Right atrium auricular region (tissue), 2 donors: ENCODE data around the gene SLC1A4. TPM values are rescaled to one million over a fixed set of nuclear protein-coding genes. Genes with fewer than 3 reads are reported as not detected.

Source experiments
- DNase-seq: peaks from one replicate; pipeline ENCODE4 v3.0.0-alpha.2; 2019; ENCODE audit warnings: low spot score
- H3K27ac ChIP-seq, 2 donors: fragments of 200-600 bp; sonication (generic); 1 replicate in 1 of 2; 2 replicates in 1 of 2; pipeline ENCODE4 v1.5.1; 2016 to 2019
- H3K27me3 ChIP-seq, 2 donors: fragments of 200-600 bp; sonication (generic); one replicate each; pipeline versions ENCODE4 v1.5.1 to v1.6.0; 2017 to 2019
- H3K36me3 ChIP-seq: fragments of 200-600 bp; sonication (generic); one replicate; pipeline ENCODE4 v1.5.1; 2016
- H3K4me1 ChIP-seq, 2 donors: fragments of 200-600 bp; sonication (generic); one replicate each; pipeline versions ENCODE4 v1.5.1 to v1.6.0; 2017 to 2019
- H3K4me3 ChIP-seq, 2 donors: fragments of 200-600 bp; sonication (generic); 1 replicate in 1 of 2; 2 replicates in 1 of 2; pipeline ENCODE4 v1.5.1; 2017 to 2019; ENCODE audit warnings: mild to moderate bottlenecking in 1 of 2, moderate library complexity in 1 of 2
- H3K9me3 ChIP-seq, 2 donors: fragments of 200-600 bp; sonication (generic); one replicate each; pipeline ENCODE4 v1.5.1; 2019
- total RNA-seq, 2 donors: library from RNA; depleted of rRNA; stranded (reverse); fragments of >200 nt; gene quantifications; one replicate each; pipeline ENCODE4 v1.1.0, GENCODE V29; 2016
- TF ChIP-seq, protein P1 (sequence below), 2 donors: fragments of 200-600 bp; sonication (generic); IDR thresholded peaks; one replicate each; pipeline ENCODE4 v1.5.1; 2019; ENCODE audit warnings: antibody characterized with exemption in 2 of 2

SLC1A4 gene
- total RNA-seq, 2 donors from 2014 or later, result 2.2 to 6.0 TPM

DNA sequence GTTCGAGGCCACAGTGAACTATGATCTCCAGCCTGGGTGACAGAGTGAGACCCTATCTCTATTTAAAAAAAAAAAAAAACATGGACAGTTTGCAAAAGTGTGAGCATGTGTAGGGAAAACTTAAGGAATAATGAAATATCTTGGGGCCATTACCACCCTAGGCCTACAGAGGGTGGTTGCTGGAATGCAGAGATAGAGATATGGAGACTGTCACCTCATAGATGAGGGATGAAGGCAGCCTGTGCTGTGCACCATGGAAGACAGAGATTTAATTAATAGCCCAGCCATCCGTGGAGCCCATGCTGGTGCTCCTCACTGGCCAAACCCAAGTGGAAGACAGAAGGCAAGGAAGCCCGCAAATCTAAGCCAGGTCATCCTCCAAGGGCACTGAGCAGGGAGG, 50.4 kb downstream of the SLC1A4 start:
- no peak overlapping the region for H3K4me3 ChIP-seq
- DNase-seq, result no peak
- H3K4me1 ChIP-seq, result no peaks in the 10 kb centered on the region
- H3K27ac ChIP-seq, result no peak overlapping the region
- H3K36me3 ChIP-seq, result no peaks in the 10 kb centered on the region
- H3K27me3 ChIP-seq, result no peaks in the 10 kb centered on the region
- H3K9me3 ChIP-seq, result no peaks in the 10 kb centered on the region
- TF ChIP-seq, protein P1, sequence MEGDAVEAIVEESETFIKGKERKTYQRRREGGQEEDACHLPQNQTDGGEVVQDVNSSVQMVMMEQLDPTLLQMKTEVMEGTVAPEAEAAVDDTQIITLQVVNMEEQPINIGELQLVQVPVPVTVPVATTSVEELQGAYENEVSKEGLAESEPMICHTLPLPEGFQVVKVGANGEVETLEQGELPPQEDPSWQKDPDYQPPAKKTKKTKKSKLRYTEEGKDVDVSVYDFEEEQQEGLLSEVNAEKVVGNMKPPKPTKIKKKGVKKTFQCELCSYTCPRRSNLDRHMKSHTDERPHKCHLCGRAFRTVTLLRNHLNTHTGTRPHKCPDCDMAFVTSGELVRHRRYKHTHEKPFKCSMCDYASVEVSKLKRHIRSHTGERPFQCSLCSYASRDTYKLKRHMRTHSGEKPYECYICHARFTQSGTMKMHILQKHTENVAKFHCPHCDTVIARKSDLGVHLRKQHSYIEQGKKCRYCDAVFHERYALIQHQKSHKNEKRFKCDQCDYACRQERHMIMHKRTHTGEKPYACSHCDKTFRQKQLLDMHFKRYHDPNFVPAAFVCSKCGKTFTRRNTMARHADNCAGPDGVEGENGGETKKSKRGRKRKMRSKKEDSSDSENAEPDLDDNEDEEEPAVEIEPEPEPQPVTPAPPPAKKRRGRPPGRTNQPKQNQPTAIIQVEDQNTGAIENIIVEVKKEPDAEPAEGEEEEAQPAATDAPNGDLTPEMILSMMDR (IDR thresholded peaks at IDR 0.05), result no peak

DNA sequence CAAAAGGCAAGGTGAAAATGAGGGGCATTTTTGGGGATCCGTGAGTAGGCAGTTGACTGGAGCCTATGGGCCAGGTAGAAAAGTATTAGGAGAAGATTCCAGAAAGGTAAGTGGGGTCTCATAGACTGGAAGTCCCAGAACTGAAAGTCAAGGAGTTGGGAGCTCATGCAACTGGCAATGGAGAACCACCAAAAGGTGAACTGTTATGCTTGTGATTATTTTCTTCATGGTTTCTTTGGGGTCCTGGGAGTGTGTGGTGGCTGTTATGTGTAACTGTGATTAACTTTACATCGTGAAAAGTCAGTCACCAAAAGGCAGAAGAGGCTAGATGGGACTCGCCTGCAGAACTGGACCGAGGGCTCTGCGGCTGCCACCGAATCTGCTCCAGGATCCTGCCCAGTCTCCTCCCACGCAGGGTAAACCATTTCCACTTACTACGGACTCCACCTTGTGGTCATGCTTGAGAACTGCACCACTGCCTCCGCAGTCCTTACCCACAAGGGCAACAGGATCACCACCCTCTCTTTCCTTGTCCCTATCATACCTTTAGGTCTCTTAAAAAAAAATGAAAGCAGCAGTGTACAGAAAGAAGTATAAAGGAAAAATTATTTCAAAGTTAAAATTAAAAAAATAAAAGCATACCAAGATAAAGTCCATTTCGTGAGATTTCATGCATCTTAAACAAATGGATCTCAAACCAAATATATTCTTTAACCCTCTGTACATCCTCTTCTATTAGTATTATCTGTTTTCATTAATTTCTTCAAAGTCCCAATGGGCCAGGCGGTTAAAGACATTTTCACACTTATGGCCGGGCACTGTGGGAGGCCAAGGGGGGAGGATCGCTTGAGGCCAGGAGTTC, 51.4 kb downstream of the SLC1A4 start:
- no peaks in the 10 kb centered on the region for H3K4me1 ChIP-seq
- peak overlapping the region in 1 of 2 donors; percentile 27 for H3K4me3 ChIP-seq
- H3K9me3 ChIP-seq, result no peaks in the 10 kb centered on the region
- TF ChIP-seq, protein P1 (IDR thresholded peaks at IDR 0.05), result peak; percentile 90 to 98
- DNase-seq, result peak; percentile 92
- H3K27me3 ChIP-seq, result no peaks in the 10 kb centered on the region
- no peak overlapping the region for H3K27ac ChIP-seq
- H3K36me3 ChIP-seq, result no peaks in the 10 kb centered on the region

DNA sequence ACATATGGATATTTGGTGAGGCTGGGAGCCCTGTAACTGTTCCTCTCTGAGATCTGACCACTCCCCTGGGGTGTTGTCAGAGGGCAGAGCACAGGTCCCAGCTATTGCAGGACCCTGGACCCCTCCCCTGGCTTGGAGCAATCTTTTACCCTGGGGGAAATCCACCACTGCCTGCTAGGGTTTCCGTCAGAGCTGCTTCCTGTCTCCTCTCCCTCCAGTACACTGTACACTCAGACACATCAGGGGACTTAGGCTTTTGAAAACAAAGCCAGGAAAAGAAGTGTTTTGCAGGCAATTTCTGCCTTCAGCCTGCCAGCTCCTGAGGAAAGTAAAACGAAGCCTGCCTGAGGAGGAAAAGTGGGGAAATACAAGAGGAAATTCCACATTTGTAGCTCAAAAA, 53.8 kb downstream of the SLC1A4 start:
- TF ChIP-seq, protein P1 (IDR thresholded peaks at IDR 0.05), result no peak
- Histone ChIP-seq H3K4me3 (no peak overlapping the region), H3K27ac (no peak overlapping the region)

DNA sequence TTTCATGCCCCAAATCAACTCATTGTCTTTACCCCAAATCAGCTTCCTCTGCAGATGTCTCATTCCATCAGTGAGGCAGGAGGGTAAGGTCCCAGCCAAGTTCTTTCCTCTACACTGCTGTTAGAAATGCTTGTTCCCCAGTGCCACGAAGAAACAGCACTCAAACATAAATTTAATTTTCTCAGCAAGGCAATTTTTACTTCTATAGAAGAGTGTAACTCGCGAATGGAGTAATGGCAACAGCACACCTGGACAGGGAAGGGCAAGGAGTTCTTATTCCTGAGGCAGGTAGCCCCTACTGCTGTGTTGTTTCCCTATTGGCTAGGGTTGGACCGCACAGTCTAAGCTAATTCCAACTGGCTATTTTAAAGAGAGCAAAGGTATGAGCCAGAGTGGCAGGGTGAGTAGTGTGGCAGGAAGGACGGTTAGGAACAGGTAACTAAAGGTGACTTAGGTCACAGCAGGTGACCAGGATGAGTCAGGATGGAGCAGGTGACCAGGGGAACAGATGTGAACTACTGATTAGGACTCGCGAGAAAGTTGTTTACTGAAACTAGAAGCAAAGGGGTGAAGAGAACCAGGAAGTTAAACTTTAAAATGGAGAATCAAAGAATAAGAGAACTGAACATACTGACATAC, 55.0 kb downstream of the SLC1A4 start:
- no peak overlapping the region for H3K4me3 ChIP-seq
- H3K36me3 ChIP-seq, result no peaks in the 10 kb centered on the region
- no peak for DNase-seq
- H3K27me3 ChIP-seq, result no peaks in the 10 kb centered on the region
- TF ChIP-seq, protein P1 (IDR thresholded peaks at IDR 0.05), result no peak
- H3K9me3 ChIP-seq, result no peaks in the 10 kb centered on the region
- H3K4me1 ChIP-seq, result no peaks in the 10 kb centered on the region
- no peak overlapping the region for H3K27ac ChIP-seq

More for the DNA sequence above, 53.8 kb downstream of the SLC1A4 start:
- H3K4me1 ChIP-seq, result no peaks in the 10 kb centered on the region
- no peaks in the 10 kb centered on the region for H3K9me3 ChIP-seq
- no peaks in the 10 kb centered on the region for H3K27me3 ChIP-seq
- no peaks in the 10 kb centered on the region for H3K36me3 ChIP-seq
- DNase-seq, result no peak

DNA sequence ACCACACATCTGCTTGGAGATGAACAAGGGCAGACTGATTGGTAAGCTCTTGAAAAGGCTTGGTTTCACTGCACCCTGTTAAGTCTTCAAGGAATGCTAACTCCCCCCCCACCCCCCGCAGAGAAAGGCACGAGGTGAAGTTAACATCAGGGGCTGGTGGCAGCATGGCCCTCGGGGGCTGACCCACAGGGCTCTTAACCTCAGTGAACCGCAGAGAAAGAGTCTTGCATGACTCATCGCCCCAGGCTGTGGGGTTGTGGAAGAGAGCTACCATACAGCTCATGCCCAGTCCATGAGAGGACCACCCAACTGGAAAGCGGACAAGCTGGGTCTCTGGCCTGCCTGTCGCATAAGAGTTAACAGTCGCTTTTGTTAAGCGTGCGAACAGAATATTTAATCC, 56.5 kb downstream of the SLC1A4 start:
- TF ChIP-seq, protein P1 (IDR thresholded peaks at IDR 0.05), result no peak
- no peaks in the 10 kb centered on the region for H3K27me3 ChIP-seq
- H3K4me3 ChIP-seq, result no peak overlapping the region
- H3K9me3 ChIP-seq, result no peaks in the 10 kb centered on the region
- no peaks in the 10 kb centered on the region for H3K4me1 ChIP-seq
- DNase-seq, result no peak
- H3K36me3 ChIP-seq, result no peaks in the 10 kb centered on the region
- H3K27ac ChIP-seq, result no peak overlapping the region
